ENCODE data around the gene GSPT2. TPM values are rescaled to one million over a fixed set of nuclear protein-coding genes. Genes with fewer than 3 reads are reported as not detected.
"Not testable (repeated sequence)": the region's sequence is repeated elsewhere in the genome, so short reads cannot be mapped to it uniquely, and the experiment has no call there.

Gene GSPT2
- 27.6 TPM for polyA plus RNA-seq (2012; ENCODE audit: insufficient read depth, insufficient read length, low read depth)

DNA sequence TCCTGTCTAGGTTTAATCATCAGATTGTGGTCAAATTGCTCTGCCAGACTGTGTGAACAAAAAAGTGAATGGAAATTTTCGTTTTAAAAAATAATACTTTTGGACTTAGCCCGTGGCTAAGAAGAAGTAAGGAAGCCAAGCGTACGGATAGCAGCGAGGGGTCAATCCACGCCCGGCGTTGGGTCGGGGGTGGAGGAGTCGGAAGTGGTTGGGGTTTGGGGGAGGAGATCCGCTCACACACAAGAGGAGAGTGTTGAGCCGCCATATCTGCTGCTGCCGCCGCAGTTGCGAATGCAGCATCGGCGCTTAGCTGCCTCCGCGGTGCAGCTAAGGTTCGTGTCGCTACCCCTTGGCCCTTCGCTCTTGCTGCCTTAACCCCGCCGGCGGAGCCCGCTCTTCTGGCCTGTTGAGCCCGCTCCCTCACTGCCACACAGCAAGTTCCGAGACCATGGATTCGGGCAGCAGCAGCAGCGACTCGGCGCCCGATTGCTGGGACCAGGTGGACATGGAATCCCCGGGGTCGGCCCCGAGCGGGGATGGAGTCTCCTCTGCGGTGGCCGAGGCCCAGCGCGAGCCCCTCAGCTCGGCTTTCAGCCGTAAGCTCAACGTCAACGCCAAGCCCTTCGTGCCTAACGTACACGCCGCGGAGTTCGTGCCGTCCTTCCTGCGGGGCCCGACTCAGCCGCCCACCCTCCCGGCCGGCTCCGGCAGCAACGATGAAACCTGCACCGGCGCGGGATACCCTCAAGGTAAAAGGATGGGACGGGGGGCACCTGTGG, at the start of gene GSPT2:
GSPT2 (plus strand) TSS at position 264 of the 779 bp plus-strand sequence; CDS start at position 449, 185 bp downstream.
- peak within 1 kb of the TSS; percentile 71 for H3K4me3 ChIP-seq (ENCODE audit: low read depth, low read length)
- TF ChIP-seq, protein P1, sequence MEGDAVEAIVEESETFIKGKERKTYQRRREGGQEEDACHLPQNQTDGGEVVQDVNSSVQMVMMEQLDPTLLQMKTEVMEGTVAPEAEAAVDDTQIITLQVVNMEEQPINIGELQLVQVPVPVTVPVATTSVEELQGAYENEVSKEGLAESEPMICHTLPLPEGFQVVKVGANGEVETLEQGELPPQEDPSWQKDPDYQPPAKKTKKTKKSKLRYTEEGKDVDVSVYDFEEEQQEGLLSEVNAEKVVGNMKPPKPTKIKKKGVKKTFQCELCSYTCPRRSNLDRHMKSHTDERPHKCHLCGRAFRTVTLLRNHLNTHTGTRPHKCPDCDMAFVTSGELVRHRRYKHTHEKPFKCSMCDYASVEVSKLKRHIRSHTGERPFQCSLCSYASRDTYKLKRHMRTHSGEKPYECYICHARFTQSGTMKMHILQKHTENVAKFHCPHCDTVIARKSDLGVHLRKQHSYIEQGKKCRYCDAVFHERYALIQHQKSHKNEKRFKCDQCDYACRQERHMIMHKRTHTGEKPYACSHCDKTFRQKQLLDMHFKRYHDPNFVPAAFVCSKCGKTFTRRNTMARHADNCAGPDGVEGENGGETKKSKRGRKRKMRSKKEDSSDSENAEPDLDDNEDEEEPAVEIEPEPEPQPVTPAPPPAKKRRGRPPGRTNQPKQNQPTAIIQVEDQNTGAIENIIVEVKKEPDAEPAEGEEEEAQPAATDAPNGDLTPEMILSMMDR (IDR thresholded peaks at IDR 0.05; ENCODE audit: low read depth, low read length) = no peak

DNA sequence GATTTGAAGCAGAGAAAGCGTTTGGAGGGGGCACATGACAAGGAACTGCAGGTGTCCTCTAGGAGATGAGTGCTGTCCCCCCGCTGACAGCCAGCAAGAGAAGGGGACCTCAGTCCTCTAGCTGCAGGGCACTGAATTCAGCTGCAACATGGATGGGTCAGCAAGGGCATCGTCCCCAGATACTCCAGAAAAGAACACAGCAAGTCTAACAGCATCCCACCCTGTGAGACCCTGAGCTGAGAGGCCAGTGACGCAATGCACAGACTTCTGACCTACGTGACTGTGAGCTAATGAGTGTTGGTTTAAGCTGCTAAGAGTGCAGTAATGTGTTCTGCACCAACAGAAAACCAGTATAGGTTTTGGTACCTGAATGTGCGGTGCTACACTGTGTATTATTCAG, 49.0 kb upstream of the GSPT2 start:
- TF ChIP-seq, protein P1 (IDR thresholded peaks at IDR 0.05; ENCODE audit: low read depth, low read length) = no peak
- Histone ChIP-seq H3K36me3 (no peaks in the 10 kb centered on the region), H3K4me3 (ENCODE audit: low read depth, low read length) (no peak overlapping the region), H3K27me3 (no peaks in the 10 kb centered on the region), H3K9me3 (no peaks in the 10 kb centered on the region), H3K4me1 (no peaks in the 10 kb centered on the region)
- DNase-seq = no peak

More for the DNA sequence above, at the start of gene GSPT2:
- DNase-seq = peak; percentile 64
- no peaks in the 10 kb centered on the region for H3K4me1 ChIP-seq
- no peaks in the 10 kb centered on the region for H3K36me3 ChIP-seq
- no peaks in the 10 kb centered on the region for H3K9me3 ChIP-seq
- no peaks in the 10 kb centered on the region for H3K27me3 ChIP-seq

DNA sequence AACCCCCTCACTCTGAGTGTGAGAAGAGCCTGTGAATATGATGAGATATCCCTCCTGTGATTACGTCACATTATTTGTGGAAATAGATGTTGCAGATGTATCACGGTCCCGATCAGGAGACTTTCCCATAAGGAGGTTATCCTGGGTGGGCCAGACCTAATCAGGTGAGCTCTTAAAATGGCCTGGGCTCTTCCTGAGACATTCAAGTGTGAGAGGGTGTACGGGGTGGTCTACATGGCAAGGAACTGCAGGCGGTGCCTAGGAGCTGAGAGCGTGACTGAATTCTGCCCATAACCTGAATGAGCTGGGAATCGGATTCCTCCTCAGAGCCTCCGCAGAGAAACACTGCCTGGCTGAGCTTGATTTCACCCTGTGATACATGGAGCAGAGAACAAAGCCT, 45.8 kb upstream of the GSPT2 start:
- Histone ChIP-seq H3K27me3 (no peaks in the 10 kb centered on the region), H3K36me3 (no peaks in the 10 kb centered on the region), H3K4me1 (no peaks in the 10 kb centered on the region), H3K4me3 (ENCODE audit: low read depth, low read length) (no peak overlapping the region), H3K9me3 (no peaks in the 10 kb centered on the region)
- DNase-seq = no peak
- TF ChIP-seq, protein P1 (IDR thresholded peaks at IDR 0.05; ENCODE audit: low read depth, low read length) = no peak

- not testable (repeated sequence) for DNase-seq; H3K4me1 ChIP-seq; H3K27me3 ChIP-seq; H3K4me3 ChIP-seq (ENCODE audit: low read depth, low read length); H3K36me3 ChIP-seq; H3K9me3 ChIP-seq
Measured at GRCh38 chrX:51710277-51711164, 32.7 kb upstream of the GSPT2 start, which contains the start of gene CENPVL1. CENPVL1 (plus strand) TSS chrX:51710512; CDS start chrX:51710512, 0 bp downstream.

GRCh38 chrX:51712943-51713647, 30.1 kb upstream of the GSPT2 start:
- H3K27me3 ChIP-seq; H3K4me3 ChIP-seq (ENCODE audit: low read depth, low read length); DNase-seq; H3K4me1 ChIP-seq; H3K9me3 ChIP-seq; H3K36me3 ChIP-seq: not testable (repeated sequence)

- no peak for DNase-seq
Measured at GRCh38 chrX:51728202-51728601, 15.0 kb upstream of the GSPT2 start.

More at GRCh38 chrX:51728202-51728601, 15.0 kb upstream of the GSPT2 start:
- no peaks in the 10 kb centered on the region for H3K27me3 ChIP-seq
- TF ChIP-seq, protein P1 (IDR thresholded peaks at IDR 0.05; ENCODE audit: low read depth, low read length) = no peak
- H3K4me1 ChIP-seq = no peaks in the 10 kb centered on the region
- H3K4me3 ChIP-seq (ENCODE audit: low read depth, low read length) = no peak overlapping the region
- no peaks in the 10 kb centered on the region for H3K36me3 ChIP-seq
- H3K9me3 ChIP-seq = no peaks in the 10 kb centered on the region

Data from BE2C (cell line).